ENCODE measurements around the gene PARVB. TPM values are rescaled to one million over a fixed set of nuclear protein-coding genes. Genes with fewer than 3 reads are reported as not detected.

PARVB gene
- total RNA-seq, 2 donors from 2014 or later = 7.3 to 9.2 TPM

- no peaks in the 10 kb centered on the region for H3K27me3 ChIP-seq
- no peak for ATAC-seq
- WGBS, 2 donors = 83 to 88% methylated on average over 3 to 9 of the region's 9 CpGs
Measured at GRCh38 chr22:44047891-44048301, 23.8 kb downstream of the PARVB start.

DNA sequence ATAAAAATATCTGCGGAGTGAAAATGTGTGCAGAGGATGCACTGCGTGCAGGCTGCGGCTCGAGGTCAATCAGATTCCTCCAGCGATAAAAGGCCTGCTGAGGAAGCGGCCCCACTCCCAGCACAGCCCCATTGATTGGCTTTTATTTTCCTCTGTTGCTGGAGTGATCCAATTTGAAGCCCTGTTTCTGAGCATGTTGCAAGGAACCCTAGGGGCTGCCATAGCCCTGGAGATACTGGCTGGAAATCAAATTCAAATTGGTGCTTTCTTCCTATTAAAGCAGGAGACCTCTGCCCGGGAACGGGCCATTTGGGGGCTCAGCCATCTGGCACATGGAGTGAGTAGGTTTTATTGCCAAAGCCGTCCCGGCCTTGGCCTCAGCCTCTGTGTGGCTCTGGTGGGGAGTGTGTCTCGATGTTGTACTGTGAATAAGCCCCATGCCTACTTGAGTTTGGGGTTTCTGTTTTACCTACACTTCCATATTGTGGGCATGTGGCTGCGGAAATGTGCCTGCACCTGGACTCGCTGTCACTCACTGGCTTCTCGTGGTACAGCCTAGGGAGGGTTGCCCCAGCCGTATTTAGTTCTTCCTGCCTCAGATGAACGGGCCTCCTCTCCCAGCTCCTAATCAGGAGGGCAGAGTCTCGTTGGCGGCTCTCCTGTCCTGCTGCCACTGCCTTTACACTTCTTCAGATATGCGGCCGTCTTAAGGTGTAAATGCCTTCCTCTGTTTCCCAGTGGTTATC lies 25.6 kb downstream of the PARVB start:
- TF ChIP-seq, protein P1, sequence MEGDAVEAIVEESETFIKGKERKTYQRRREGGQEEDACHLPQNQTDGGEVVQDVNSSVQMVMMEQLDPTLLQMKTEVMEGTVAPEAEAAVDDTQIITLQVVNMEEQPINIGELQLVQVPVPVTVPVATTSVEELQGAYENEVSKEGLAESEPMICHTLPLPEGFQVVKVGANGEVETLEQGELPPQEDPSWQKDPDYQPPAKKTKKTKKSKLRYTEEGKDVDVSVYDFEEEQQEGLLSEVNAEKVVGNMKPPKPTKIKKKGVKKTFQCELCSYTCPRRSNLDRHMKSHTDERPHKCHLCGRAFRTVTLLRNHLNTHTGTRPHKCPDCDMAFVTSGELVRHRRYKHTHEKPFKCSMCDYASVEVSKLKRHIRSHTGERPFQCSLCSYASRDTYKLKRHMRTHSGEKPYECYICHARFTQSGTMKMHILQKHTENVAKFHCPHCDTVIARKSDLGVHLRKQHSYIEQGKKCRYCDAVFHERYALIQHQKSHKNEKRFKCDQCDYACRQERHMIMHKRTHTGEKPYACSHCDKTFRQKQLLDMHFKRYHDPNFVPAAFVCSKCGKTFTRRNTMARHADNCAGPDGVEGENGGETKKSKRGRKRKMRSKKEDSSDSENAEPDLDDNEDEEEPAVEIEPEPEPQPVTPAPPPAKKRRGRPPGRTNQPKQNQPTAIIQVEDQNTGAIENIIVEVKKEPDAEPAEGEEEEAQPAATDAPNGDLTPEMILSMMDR (IDR thresholded peaks at IDR 0.05) = no peak
- no peak for TF ChIP-seq POLR2A (IDR thresholded peaks at IDR 0.05)
- ATAC-seq (no peak), DNase-seq (no peak)
- H3K27ac ChIP-seq = no peak overlapping the region
- 66 to 74% methylated on average over 19 to 20 of the region's 20 CpGs for WGBS, 2 donors
- no peaks in the 10 kb centered on the region for H3K27me3 ChIP-seq
- H3K36me3 ChIP-seq (replicated peaks in 1 of 2; ENCODE audit: insufficient read depth in 1 of 2, low read depth in 2 of 2) = no peaks in the 10 kb centered on the region
- no peaks in the 10 kb centered on the region for H3K4me1 ChIP-seq
- no peaks in the 10 kb centered on the region for H3K9me3 ChIP-seq
- intact Hi-C loops (cut with DNase I) = no loop called here
- H3K4me3 ChIP-seq = no peak overlapping the region

More at GRCh38 chr22:44047891-44048301, 23.8 kb downstream of the PARVB start:
- no peak for DNase-seq
- Histone ChIP-seq H3K9me3 (no peaks in the 10 kb centered on the region), H3K4me1 (no peaks in the 10 kb centered on the region), H3K4me3 (no peak overlapping the region), H3K27ac (no peak overlapping the region), H3K36me3 (replicated peaks in 1 of 2; ENCODE audit: insufficient read depth in 1 of 2, low read depth in 2 of 2) (no peaks in the 10 kb centered on the region)
- intact Hi-C loops (cut with DNase I) = no loop called here
- TF ChIP-seq, protein P1 (IDR thresholded peaks at IDR 0.05) = no peak
- TF ChIP-seq POLR2A (IDR thresholded peaks at IDR 0.05) = no peak

GRCh38 chr22:44050766-44051355 lies 26.8 kb downstream of the PARVB start:
- no peak for DNase-seq

GRCh38 chr22:44051358-44051757 lies 27.3 kb downstream of the PARVB start:
- H3K4me3 ChIP-seq = no peak overlapping the region

More at GRCh38 chr22:44050766-44051355, 26.8 kb downstream of the PARVB start:
- H3K4me3 ChIP-seq = no peak overlapping the region
- H3K27me3 ChIP-seq = no peaks in the 10 kb centered on the region
- WGBS, 2 donors = 70 to 77% methylated on average over 10 to 13 of the region's 13 CpGs
- H3K4me1 ChIP-seq = no peaks in the 10 kb centered on the region
- ATAC-seq = no peak
- no peak for TF ChIP-seq POLR2A (IDR thresholded peaks at IDR 0.05)
- TF ChIP-seq, protein P1 (IDR thresholded peaks at IDR 0.05) = no peak
- no peak overlapping the region for H3K27ac ChIP-seq
- no peaks in the 10 kb centered on the region for H3K36me3 ChIP-seq (replicated peaks in 1 of 2; ENCODE audit: insufficient read depth in 1 of 2, low read depth in 2 of 2)
- H3K9me3 ChIP-seq = no peaks in the 10 kb centered on the region
- intact Hi-C loops (cut with DNase I) = no loop called here

More at GRCh38 chr22:44051358-44051757, 27.3 kb downstream of the PARVB start:
- DNase-seq (no peak), ATAC-seq (no peak)
- 77 to 86% methylated on average over 6 of the region's 6 CpGs for WGBS, 2 donors
- intact Hi-C loops (cut with DNase I) = no loop called here
- no peaks in the 10 kb centered on the region for H3K9me3 ChIP-seq
- no peaks in the 10 kb centered on the region for H3K4me1 ChIP-seq
- H3K27ac ChIP-seq = no peak overlapping the region
- no peaks in the 10 kb centered on the region for H3K36me3 ChIP-seq (replicated peaks in 1 of 2; ENCODE audit: insufficient read depth in 1 of 2, low read depth in 2 of 2)
- TF ChIP-seq, protein P1 (IDR thresholded peaks at IDR 0.05) = no peak
- TF ChIP-seq POLR2A (IDR thresholded peaks at IDR 0.05) = no peak
- H3K27me3 ChIP-seq = no peaks in the 10 kb centered on the region

Data from body of pancreas (tissue), 4 donors.